Uterus (tissue), 2 donors: ENCODE measurements around the gene PLD1.

Experiments used
- POLR2A ChIP-seq, 2 donors: fragments of 450-650 bp; IDR thresholded peaks; one replicate each; pipeline ENCODE4 v1.6.1; 2016; ENCODE audit warnings: antibody characterized with exemption in 2 of 2, mild to moderate bottlenecking in 1 of 2, moderate library complexity in 1 of 2
- TF ChIP-seq, protein P1 (sequence below), 4 experiments: fragments of 200-600 bp in 2 of 4; fragments of 450-650 bp in 2 of 4; sonication (generic) in 2 of 4; IDR thresholded peaks; one replicate each; pipeline ENCODE4 v1.5.1; 2016 to 2019; ENCODE audit warnings: antibody characterized with exemption in 4 of 4, mild to moderate bottlenecking in 2 of 4, moderate library complexity in 1 of 4

DNA sequence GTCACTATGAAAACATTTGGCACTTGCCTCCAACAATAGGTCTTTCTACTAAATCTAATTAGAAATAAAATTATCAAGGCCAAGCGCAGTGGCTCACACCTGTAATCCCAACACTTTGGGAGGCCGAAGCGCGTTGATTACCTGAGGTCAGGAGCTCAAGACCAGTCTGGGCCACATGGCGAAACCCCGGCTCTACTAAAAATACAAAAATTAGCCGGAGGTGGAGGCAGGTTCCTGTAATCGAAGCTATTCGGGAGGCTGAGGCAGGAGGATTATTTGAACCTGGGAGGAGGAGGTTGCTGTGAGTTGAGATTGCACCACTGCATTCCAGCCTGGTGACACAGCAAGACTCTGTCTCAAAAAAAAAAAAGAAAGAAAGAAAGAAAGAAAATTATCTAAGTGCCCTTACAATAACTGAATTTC lies 1.6 kb upstream of the PLD1 start:
- TF ChIP-seq, protein P1, sequence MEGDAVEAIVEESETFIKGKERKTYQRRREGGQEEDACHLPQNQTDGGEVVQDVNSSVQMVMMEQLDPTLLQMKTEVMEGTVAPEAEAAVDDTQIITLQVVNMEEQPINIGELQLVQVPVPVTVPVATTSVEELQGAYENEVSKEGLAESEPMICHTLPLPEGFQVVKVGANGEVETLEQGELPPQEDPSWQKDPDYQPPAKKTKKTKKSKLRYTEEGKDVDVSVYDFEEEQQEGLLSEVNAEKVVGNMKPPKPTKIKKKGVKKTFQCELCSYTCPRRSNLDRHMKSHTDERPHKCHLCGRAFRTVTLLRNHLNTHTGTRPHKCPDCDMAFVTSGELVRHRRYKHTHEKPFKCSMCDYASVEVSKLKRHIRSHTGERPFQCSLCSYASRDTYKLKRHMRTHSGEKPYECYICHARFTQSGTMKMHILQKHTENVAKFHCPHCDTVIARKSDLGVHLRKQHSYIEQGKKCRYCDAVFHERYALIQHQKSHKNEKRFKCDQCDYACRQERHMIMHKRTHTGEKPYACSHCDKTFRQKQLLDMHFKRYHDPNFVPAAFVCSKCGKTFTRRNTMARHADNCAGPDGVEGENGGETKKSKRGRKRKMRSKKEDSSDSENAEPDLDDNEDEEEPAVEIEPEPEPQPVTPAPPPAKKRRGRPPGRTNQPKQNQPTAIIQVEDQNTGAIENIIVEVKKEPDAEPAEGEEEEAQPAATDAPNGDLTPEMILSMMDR (IDR thresholded peaks at IDR 0.05) = no peak
- no peak for TF ChIP-seq POLR2A (IDR thresholded peaks at IDR 0.05)
